HepG2 (cell line): ENCODE measurements around the gene SIN3A. TPM values are rescaled to one million over a fixed set of nuclear protein-coding genes. Genes with fewer than 3 reads are reported as not detected.

ENCODE experiments used
- ATF7 ChIP-seq, 2 experiments: fragments of 450-650 bp in 1 of 2; sonication (generic) in 1 of 2; formaldehyde crosslinking in 1 of 2; IDR thresholded peaks; 2 replicates each; pipeline versions ENCODE4 v1.4.0 to v1.6.1; 2016 to 2020; ENCODE audit warnings: antibody characterized with exemption in 1 of 2, mild to moderate bottlenecking in 1 of 2, missing genetic modification reagents in 1 of 2
- HMG20B ChIP-seq: conservative IDR thresholded peaks from 2 replicates; pipeline ENCODE4 v1.6.1; 2016; ENCODE audit warnings: missing genetic modification reagents, missing compliant biosample characterization
- HOXD1 ChIP-seq: sonication (generic); formaldehyde crosslinking; IDR thresholded peaks from 2 replicates; pipeline ENCODE4 v1.5.0; 2020; ENCODE audit warnings: missing genetic modification reagents
- SRSF9 ChIP-seq: fragments of 200-400 bp; formaldehyde crosslinking; IDR thresholded peaks from 2 replicates; pipeline ENCODE4 v1.6.1; 2018; ENCODE audit warnings: borderline replicate concordance, mild to moderate bottlenecking, low read depth, low read length; ENCODE audit not compliant: insufficient read depth, poor library complexity, severe bottlenecking
- TBL1XR1 ChIP-seq: fragments of 150-350 bp; IDR thresholded peaks from 2 replicates; pipeline ENCODE4 v1.6.1; 2014; ENCODE audit warnings: borderline replicate concordance, low read length; ENCODE audit not compliant: partially characterized antibody
- ZNF530 ChIP-seq: sonication (generic); formaldehyde crosslinking; IDR thresholded peaks from 2 replicates; pipeline ENCODE4 v1.5.0; 2020; ENCODE audit warnings: low read depth, mild to moderate bottlenecking, missing genetic modification reagents
- ZNF839 ChIP-seq: sonication (generic); formaldehyde crosslinking; IDR thresholded peaks from 2 replicates; pipeline ENCODE4 v1.4.0; 2020; ENCODE audit warnings: missing genetic modification reagents, mild to moderate bottlenecking, borderline replicate concordance
- polyA plus RNA-seq, 8 experiments: library from polyadenylated mRNA; depleted of rRNA in 3 of 8; stranded (reverse) in 7 of 8; unstranded in 1 of 8; fragments of >200 nt; fragmentation: Illumina TruSeq in 4 of 8; extraction: Trizol in 4 of 8; gene quantifications; 2 replicates each; pipeline versions ENCODE4 v1.2.1 to v1.2.3, GENCODE V29; 2011 to 2016; ENCODE audit warnings: low read depth in 4 of 8, missing spikeins in 1 of 8, mixed read lengths in 1 of 8; ENCODE audit not compliant: insufficient read depth in 1 of 8
- total RNA-seq, 5 experiments: library from RNA; depleted of rRNA; stranded (reverse); fragments of >200 nt; fragmentation: Illumina TruSeq; extraction: Trizol; gene quantifications; 2 replicates each; pipeline ENCODE4 v1.2.3, GENCODE V29; 2016; ENCODE audit warnings: low read depth in 1 of 5
- TF ChIP-seq, protein P1 (sequence below): sonication (generic); formaldehyde crosslinking; IDR thresholded peaks from 2 replicates; pipeline ENCODE4 v1.4.0; 2020; ENCODE audit warnings: missing genetic modification reagents
- TF ChIP-seq, protein P2 (sequence below): sonication (generic); formaldehyde crosslinking; IDR thresholded peaks from 2 replicates; pipeline ENCODE4 v1.4.0; 2020; ENCODE audit warnings: missing genetic modification reagents
- TF ChIP-seq, protein P3 (sequence below), 2 experiments: sonication (generic) in 1 of 2; formaldehyde crosslinking in 1 of 2; IDR thresholded peaks; 2 replicates each; pipeline versions ENCODE4 v1.4.0 to v1.6.1; 2016 to 2020; ENCODE audit warnings: borderline replicate concordance in 1 of 2, low read depth in 1 of 2, mild to moderate bottlenecking in 1 of 2, missing genetic modification reagents in 1 of 2
- TF ChIP-seq, protein P4 (sequence below), 2 experiments: sonication (generic) in 1 of 2; formaldehyde crosslinking in 1 of 2; IDR thresholded peaks; 2 replicates each; pipeline versions ENCODE4 v1.4.0 to v1.6.1; 2018 to 2020; ENCODE audit warnings: missing genetic modification reagents in 2 of 2, borderline replicate concordance in 1 of 2, low read depth in 1 of 2, mild to moderate bottlenecking in 1 of 2, missing biosample characterization in 1 of 2
- TF ChIP-seq, protein P5 (sequence below): sonication (generic); formaldehyde crosslinking; IDR thresholded peaks from 2 replicates; pipeline ENCODE4 v1.5.1; 2020; ENCODE audit warnings: missing genetic modification reagents, mild to moderate bottlenecking, borderline replicate concordance

Gene SIN3A
- total and polyA plus RNA-seq, 2 of the 13 experiments (the other 11 are each of a cell fraction or from before 2014, with no cell fraction given), result 16.1 to 28.1 TPM

DNA sequence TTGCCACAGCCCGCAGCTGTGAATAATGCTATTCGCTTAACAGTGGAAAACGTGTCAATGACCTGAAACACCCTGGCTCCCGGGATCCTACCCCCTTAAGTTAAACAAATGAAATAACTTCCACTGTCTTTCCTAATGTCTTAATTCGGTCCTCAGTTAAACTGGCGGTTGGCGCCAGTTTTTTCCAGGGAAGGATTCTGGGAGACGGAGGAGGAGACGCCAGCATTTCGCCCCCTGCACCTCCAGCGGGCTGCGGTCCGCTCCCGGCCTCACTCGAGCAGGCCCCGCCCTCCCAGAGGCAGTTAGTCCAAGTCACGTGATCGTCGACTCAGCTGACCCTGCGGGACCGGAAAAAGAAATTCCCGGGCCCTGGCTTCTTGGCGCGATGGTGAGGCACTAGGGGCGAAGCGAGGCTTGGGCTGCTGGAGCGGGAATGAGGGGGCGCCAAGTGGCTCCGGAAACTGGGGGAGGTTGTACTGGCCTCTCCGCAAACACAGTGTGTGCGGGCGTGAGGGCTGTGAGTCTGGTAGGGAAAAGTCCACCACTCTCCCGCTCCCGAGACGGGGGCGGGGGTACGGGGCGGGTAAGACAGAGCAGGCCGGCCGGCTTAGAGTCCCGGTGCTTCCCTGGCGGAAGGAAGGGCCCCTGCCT, 115.7 kb downstream of the SIN3A start, which contains the start of gene COMMD4 (continued):
- TF ChIP-seq, protein P1, sequence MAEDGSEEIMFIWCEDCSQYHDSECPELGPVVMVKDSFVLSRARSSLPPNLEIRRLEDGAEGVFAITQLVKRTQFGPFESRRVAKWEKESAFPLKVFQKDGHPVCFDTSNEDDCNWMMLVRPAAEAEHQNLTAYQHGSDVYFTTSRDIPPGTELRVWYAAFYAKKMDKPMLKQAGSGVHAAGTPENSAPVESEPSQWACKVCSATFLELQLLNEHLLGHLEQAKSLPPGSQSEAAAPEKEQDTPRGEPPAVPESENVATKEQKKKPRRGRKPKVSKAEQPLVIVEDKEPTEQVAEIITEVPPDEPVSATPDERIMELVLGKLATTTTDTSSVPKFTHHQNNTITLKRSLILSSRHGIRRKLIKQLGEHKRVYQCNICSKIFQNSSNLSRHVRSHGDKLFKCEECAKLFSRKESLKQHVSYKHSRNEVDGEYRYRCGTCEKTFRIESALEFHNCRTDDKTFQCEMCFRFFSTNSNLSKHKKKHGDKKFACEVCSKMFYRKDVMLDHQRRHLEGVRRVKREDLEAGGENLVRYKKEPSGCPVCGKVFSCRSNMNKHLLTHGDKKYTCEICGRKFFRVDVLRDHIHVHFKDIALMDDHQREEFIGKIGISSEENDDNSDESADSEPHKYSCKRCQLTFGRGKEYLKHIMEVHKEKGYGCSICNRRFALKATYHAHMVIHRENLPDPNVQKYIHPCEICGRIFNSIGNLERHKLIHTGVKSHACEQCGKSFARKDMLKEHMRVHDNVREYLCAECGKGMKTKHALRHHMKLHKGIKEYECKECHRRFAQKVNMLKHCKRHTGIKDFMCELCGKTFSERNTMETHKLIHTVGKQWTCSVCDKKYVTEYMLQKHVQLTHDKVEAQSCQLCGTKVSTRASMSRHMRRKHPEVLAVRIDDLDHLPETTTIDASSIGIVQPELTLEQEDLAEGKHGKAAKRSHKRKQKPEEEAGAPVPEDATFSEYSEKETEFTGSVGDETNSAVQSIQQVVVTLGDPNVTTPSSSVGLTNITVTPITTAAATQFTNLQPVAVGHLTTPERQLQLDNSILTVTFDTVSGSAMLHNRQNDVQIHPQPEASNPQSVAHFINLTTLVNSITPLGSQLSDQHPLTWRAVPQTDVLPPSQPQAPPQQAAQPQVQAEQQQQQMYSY, result no peak
- TF ChIP-seq, protein P2, sequence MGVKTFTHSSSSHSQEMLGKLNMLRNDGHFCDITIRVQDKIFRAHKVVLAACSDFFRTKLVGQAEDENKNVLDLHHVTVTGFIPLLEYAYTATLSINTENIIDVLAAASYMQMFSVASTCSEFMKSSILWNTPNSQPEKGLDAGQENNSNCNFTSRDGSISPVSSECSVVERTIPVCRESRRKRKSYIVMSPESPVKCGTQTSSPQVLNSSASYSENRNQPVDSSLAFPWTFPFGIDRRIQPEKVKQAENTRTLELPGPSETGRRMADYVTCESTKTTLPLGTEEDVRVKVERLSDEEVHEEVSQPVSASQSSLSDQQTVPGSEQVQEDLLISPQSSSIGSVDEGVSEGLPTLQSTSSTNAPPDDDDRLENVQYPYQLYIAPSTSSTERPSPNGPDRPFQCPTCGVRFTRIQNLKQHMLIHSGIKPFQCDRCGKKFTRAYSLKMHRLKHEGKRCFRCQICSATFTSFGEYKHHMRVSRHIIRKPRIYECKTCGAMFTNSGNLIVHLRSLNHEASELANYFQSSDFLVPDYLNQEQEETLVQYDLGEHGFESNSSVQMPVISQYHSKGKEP (CRISPR knock-in tag), result no peak
- TF ChIP-seq ATF7 (IDR thresholded peaks at IDR 0.05) (no peak), ATF7 (CRISPR knock-in tag; IDR thresholded peaks at IDR 0.05) (no peak), ZNF530 (no peak), TBL1XR1 (peak; percentile 76), HOXD1 (CRISPR knock-in tag) (peak; percentile 49; the same call in 1 of the 2 replicates), HMG20B (peak; percentile 77; the same call in 1 of the 2 replicates), ZNF839 (CRISPR knock-in tag) (no peak), SRSF9 (no peak)
- TF ChIP-seq, protein P3, sequence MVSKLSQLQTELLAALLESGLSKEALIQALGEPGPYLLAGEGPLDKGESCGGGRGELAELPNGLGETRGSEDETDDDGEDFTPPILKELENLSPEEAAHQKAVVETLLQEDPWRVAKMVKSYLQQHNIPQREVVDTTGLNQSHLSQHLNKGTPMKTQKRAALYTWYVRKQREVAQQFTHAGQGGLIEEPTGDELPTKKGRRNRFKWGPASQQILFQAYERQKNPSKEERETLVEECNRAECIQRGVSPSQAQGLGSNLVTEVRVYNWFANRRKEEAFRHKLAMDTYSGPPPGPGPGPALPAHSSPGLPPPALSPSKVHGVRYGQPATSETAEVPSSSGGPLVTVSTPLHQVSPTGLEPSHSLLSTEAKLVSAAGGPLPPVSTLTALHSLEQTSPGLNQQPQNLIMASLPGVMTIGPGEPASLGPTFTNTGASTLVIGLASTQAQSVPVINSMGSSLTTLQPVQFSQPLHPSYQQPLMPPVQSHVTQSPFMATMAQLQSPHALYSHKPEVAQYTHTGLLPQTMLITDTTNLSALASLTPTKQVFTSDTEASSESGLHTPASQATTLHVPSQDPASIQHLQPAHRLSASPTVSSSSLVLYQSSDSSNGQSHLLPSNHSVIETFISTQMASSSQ (IDR thresholded peaks at IDR 0.05; ENCODE audit: low read depth), result peak; percentile 65
- TF ChIP-seq, protein P3 (CRISPR knock-in tag; IDR thresholded peaks at IDR 0.05; ENCODE audit: borderline replicate concordance), result peak; percentile 76
- TF ChIP-seq, protein P4, sequence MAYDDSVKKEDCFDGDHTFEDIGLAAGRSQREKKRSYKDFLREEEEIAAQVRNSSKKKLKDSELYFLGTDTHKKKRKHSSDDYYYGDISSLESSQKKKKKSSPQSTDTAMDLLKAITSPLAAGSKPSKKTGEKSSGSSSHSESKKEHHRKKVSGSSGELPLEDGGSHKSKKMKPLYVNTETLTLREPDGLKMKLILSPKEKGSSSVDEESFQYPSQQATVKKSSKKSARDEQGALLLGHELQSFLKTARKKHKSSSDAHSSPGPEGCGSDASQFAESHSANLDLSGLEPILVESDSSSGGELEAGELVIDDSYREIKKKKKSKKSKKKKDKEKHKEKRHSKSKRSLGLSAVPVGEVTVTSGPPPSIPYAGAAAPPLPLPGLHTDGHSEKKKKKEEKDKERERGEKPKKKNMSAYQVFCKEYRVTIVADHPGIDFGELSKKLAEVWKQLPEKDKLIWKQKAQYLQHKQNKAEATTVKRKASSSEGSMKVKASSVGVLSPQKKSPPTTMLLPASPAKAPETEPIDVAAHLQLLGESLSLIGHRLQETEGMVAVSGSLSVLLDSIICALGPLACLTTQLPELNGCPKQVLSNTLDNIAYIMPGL (CRISPR knock-in tag; IDR thresholded peaks at IDR 0.05; ENCODE audit: borderline replicate concordance in 1 of 2, low read depth in 1 of 2), result peak; percentile 52 to 78; a peak in 3 of 4 replicates
- TF ChIP-seq, protein P5, sequence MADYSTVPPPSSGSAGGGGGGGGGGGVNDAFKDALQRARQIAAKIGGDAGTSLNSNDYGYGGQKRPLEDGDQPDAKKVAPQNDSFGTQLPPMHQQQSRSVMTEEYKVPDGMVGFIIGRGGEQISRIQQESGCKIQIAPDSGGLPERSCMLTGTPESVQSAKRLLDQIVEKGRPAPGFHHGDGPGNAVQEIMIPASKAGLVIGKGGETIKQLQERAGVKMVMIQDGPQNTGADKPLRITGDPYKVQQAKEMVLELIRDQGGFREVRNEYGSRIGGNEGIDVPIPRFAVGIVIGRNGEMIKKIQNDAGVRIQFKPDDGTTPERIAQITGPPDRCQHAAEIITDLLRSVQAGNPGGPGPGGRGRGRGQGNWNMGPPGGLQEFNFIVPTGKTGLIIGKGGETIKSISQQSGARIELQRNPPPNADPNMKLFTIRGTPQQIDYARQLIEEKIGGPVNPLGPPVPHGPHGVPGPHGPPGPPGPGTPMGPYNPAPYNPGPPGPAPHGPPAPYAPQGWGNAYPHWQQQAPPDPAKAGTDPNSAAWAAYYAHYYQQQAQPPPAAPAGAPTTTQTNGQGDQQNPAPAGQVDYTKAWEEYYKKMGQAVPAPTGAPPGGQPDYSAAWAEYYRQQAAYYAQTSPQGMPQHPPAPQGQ, result no peak
